GM12878 (cell line): ENCODE results near the gene CYB5A.

Source experiments
- MAX ChIP-seq: IDR thresholded peaks from 2 replicates; pipeline ENCODE4 v1.6.1; 2012; ENCODE audit warnings: low read depth, low read length, improper control_type of control experiment
- MXI1 ChIP-seq: fragments of 150-350 bp; IDR thresholded peaks from 2 replicates; pipeline ENCODE4 v1.6.1; 2011; ENCODE audit warnings: low read depth, mild to moderate bottlenecking, inconsistent platforms, low read length, improper control_type of control experiment
- POLR2AphosphoS5 ChIP-seq: IDR thresholded peaks from 2 replicates; pipeline ENCODE4 v1.6.1; 2011; ENCODE audit warnings: mild to moderate bottlenecking, low read length, inconsistent platforms
- TF ChIP-seq, protein P1 (sequence below), 3 experiments: IDR thresholded peaks in 2 of 3; conservative IDR thresholded peaks in 1 of 3; 2 replicates each; pipeline ENCODE4 v1.5.1; 2011; ENCODE audit warnings: low read depth in 3 of 3, low read length in 3 of 3, mild to moderate bottlenecking in 3 of 3, control low read depth in 2 of 3, moderate library complexity in 2 of 3, inconsistent platforms in 1 of 3, mixed read lengths in 1 of 3; ENCODE audit not compliant: control insufficient read depth in 2 of 3, insufficient read depth in 1 of 3; ENCODE audit errors: extremely low read depth in 1 of 3

DNA sequence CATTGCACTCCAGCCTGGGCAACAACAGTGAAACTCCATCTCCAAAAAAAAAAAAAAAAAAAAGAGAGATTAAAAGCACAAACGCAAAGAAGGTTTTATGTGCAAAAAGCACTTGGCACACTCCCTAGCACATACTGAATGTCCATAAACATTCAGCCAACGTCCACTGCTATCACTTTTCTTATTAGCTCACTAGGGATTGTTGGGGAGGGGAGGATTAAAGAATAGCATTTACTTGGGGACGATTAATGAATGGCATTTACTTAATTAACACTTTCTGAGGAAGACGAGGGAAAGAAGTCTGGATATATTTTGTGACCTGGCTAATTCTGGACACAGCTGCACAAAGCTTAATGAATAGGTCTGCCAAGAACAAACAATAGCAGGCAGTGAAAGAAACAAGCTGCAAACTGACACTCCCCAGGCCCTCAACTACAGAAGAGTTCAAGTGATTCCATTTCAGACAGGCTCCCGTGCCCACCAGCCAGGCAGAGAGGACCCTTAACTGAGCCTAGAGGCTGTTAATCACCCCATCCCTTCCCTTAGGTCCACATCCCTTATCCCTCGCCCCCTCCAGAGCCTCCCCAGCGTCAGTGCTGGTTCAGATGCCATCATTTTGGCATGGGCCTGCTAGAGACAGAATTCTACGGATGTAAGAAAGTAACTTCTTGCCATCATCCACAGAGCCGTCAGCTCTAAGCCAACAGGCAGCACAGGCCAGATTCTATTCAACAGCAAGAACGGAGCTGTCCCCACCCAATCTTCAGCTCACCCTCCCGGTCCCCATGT, 7.4 kb downstream of the CYB5A start:
- TF ChIP-seq MXI1 (no peak), POLR2AphosphoS5 (no peak), MAX (no peak)
- TF ChIP-seq, protein P1, sequence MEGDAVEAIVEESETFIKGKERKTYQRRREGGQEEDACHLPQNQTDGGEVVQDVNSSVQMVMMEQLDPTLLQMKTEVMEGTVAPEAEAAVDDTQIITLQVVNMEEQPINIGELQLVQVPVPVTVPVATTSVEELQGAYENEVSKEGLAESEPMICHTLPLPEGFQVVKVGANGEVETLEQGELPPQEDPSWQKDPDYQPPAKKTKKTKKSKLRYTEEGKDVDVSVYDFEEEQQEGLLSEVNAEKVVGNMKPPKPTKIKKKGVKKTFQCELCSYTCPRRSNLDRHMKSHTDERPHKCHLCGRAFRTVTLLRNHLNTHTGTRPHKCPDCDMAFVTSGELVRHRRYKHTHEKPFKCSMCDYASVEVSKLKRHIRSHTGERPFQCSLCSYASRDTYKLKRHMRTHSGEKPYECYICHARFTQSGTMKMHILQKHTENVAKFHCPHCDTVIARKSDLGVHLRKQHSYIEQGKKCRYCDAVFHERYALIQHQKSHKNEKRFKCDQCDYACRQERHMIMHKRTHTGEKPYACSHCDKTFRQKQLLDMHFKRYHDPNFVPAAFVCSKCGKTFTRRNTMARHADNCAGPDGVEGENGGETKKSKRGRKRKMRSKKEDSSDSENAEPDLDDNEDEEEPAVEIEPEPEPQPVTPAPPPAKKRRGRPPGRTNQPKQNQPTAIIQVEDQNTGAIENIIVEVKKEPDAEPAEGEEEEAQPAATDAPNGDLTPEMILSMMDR (IDR thresholded peaks at IDR 0.05 in 2 of 3, conservative IDR thresholded peaks at IDR 0.05 in 1 of 3; ENCODE audit: control insufficient read depth in 2 of 3, extremely low read depth in 1 of 3, insufficient read depth in 1 of 3, low read depth in 3 of 3, low read length in 3 of 3), result no peak
